ENCODE results near the gene MYO1D.
"Not testable (repeated sequence)": the region's sequence is repeated elsewhere in the genome, so short reads cannot be mapped to it uniquely, and the experiment has no call there.

The MYO1D gene

DNA sequence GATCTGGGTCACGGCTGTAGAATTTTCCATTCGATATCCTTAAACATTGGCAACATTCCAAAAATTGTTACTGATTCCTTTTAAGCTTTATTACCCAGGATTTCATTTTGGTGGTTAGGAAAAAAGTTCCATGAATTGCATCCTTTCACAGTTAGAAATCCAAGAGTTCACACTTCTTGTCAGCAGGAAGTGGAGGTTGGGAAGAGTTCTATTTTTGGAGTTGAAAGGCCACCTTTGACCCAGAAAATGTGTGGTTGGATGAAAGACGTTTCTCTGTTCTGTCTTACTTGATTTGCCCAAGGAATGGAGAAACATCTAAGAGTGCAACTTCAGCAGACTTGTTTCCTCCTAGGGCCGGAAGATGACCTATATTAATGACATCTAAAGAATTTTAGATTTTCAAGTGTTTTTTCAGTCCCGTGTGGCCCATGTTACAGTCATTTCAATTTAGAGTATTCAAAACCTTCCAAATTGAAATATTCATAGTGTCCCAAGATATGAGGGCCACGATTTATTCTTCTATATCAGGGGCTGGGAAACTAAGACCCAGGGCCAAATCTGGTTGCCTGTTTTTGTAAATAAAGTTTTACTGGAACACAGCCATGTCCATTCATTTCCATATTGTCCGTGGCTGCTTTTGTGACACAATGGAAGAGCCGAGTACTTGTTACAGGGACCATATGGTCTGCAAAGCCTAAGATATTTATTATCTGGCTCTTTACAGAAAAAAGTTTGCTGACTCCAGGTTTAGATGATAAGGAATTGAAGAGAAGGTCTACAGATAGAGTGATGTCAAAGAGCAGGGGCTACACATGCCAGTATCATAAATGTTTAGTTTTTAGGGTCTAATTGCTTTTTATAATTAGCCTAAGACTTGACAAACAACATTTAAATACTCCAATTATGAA lies 339.9 kb downstream of the MYO1D start:
- no peak for DNase-seq (ENCODE audit: low read depth, low spot score)

GRCh38 chr17:32533296-32533695 lies 343.6 kb downstream of the MYO1D start:
- no peak for DNase-seq (ENCODE audit: low read depth, low spot score)

DNA sequence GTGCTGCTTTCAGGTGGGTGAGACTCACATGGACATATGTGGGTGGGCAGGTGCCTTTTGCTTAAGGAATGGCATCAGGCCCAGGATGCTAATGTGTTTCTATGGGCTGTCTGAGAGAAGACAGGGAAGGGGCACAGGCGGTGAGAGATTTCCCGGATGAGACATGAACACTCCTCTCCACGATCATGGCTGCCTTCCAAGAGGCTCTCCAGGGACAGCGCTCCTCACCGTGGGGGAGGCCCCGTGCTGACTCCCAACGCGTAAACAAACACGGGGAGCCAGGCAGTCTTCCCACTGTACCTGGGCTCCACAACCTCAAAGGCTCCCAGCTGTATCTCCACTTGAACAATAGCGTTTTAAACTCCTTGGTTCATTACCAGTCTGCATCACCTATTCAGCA lies 347.3 kb downstream of the MYO1D start:
- no peak for DNase-seq (ENCODE audit: low read depth, low spot score)

GRCh38 chr17:32528825-32529224 lies 348.1 kb downstream of the MYO1D start:
- no peak for DNase-seq (ENCODE audit: low read depth, low spot score)

DNA sequence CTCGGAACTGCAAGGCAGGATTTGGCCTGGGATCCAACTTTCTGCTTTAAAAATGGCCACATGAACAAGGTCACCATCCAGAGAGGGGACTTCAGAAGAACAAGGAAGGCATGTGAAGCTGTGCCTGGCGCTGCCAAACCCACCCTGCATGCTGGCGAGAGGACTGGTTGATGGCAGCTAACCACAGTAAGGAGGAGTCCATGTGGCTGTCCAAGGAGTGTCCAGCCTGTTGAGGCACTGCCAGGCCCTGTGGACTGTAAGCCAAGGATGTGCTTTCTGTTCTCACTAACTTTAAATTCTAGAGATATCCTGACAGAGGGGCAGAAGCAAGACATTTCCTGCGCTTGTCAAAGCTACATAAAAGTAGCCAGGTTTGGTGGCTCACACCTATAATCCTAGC lies 349.8 kb downstream of the MYO1D start:
- no peak for DNase-seq (ENCODE audit: low read depth, low spot score)

DNA sequence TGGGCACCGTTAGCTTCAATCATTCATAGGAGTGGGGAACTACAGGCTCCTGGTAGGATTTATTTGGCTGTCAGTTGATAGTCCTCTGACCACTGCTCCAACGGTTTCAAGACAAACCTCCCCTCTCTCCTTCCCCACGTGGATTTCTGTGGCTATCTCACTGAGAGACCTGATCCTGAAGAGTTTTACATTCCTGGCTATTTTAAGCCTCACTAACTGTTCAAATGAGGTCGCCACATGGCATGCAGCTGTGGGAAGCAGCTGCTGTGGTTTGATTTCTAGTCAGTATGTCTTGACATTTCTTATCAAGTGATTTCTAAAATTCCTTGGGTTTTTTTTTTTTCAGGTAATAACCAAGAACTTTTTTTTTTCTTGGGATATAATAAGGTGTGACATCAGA lies 351.8 kb downstream of the MYO1D start:
- DNase-seq (ENCODE audit: low read depth, low spot score), result no peak

GRCh38 chr17:32524553-32524880 lies 352.4 kb downstream of the MYO1D start:
- not testable (repeated sequence) for DNase-seq (ENCODE audit: low read depth, low spot score)

- no peak for DNase-seq (ENCODE audit: low read depth, low spot score)
These were observed 352.9 kb downstream of the MYO1D start for GRCh38 chr17:32523827-32524552.

DNA sequence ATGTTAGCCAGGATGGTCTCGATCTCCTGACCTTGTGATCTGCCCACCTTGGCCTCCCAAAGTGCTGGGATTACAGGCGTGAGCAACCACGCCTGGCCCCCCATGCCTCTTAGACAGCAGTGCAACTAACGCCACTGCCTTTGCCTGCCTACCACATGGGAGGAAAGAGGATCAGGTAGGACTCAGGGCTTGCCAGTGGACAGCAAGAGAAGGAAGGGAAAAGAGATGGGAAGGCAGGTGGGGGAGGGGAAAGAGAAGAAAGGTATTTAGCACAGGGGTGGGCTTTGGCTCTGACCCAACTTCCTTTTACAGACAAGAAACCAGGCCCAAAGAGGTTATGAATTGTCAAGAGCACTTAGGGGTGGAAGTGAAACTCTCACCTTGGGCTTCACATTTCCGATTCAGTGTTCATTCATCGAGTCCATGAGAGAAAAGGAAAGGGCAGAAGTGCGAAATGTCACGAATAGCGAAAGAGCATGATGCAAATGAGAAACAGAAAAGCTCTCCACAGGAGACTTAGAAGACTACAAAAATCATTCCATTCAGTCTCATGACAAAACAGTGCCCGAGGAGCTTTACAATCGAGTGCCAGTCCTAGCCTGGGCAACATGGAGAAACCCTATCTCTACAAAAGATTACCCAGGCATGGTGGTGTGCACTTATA lies 353.8 kb downstream of the MYO1D start:
- DNase-seq (ENCODE audit: low read depth, low spot score), result no peak

DNA sequence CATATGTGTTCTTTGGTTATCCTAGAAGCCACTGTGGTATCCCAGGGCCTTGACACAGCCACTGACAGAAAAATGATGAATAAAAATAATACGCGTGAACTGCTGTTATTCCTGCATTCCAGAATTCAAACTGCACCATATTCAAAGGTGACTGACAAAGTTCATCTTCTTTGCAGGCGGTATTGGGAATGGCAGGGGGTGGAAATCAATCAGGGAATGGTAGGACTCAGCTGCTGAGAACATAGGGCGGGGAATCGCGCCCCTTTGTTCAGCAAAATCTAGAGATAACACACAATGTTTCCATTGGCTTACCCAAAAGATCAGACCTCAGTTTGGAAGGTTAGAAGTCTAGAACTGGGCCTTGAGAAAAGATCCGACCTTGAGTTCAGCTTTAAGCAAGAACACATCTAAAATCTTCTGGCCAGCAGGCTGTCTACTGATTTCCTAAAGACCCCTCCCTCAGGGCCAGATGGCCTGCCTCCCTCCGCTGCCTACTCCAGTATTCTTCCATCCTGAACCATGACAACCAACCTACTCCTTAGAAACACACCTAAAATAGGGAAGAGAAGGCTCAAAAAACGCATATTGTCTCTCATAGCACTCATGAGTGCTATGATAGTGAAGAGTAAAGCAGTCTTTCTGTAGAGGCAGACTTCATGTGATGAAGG lies 356.1 kb downstream of the MYO1D start:
- DNase-seq (ENCODE audit: low read depth, low spot score), result no peak

DNA sequence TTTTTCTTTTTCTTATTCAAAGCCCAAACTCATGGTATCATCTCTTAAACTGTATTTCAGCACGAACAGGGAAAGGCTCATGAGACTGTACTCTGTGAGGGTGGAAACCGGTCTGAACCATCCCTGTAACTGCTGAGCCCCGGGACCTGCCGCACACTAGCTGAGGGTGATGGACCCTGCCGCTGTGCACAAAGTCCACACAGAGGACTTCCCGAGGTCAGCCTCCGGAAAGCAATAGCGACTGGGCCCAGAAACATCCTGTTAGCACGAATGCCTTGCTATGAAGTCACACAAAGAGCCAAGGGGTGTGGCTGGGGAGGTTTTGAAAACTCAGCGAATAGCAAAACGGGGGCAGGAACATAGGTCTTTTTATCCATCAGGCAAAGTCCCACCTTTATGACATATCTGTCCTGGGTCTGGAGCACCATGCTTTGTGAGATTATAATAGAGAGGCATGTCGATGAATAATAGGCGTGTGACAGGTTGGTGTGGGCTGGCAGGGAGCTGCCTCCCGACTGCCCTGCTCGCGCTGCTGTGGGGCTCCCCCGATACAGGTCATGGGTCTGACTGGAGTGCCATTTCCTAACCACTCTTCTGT lies 356.7 kb downstream of the MYO1D start:
- DNase-seq (ENCODE audit: low read depth, low spot score), result no peak

GRCh38 chr17:32519228-32520103 lies 357.5 kb downstream of the MYO1D start:
- DNase-seq (ENCODE audit: low read depth, low spot score), result no peak

DNA sequence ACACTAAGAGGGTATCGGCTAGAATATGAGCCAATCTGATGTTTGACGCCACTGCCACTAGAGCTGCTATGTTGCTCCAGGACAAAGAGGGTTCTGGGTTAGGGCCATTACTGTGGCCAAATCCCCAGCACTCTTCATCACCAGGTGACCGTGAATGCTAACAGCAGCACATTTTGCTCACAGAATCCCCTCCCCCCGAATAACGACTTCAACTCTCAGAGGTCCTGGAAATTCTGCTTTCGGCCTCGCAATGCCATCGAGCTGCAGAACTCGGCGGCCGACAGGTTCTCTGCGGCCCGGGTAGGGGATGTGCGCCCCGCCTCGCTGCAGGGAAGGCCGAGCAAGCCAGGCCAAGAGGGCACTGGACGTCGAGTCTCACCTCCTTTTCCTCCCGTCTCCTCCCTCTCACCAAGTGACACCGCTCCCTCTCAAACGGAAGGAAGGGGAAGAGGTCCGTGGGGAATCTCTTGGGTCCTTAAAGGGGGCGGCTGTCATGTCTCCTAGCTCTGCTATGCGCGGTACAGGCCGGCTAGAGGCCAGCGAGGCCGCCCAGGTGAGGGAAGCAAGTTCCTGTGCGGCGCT lies 358.2 kb downstream of the MYO1D start:
- no peak for DNase-seq (ENCODE audit: low read depth, low spot score)

DNA sequence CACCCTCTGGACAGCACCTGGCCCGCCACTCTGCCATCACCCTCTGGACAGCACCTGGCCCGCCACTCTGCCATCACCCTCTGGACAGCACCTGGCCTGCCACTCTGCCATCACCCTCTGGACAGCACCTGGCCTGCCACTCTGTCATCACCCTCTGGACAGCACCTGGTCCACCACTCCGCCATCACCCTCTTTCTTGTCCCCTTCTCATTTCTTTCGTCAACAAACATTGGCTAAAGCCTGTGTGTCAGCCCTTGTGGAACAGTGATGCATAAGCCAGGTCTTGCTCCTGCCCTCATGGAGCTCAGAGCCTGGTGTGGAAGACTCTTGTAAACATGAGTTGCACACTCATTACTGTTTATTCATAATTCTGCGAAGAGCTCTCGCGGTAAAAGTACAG lies 358.9 kb downstream of the MYO1D start:
- no peak for DNase-seq (ENCODE audit: low read depth, low spot score)

- no peak for DNase-seq (ENCODE audit: low read depth, low spot score)
These were observed 359.8 kb downstream of the MYO1D start for GRCh38 chr17:32516940-32517701.

- no peak for DNase-seq (ENCODE audit: low read depth, low spot score)
These were observed 360.5 kb downstream of the MYO1D start for GRCh38 chr17:32516450-32516849.

- no peak for DNase-seq (ENCODE audit: low read depth, low spot score)
These were observed 361.1 kb downstream of the MYO1D start for GRCh38 chr17:32515677-32516383.

GRCh38 chr17:32514606-32515005 lies 362.3 kb downstream of the MYO1D start:
- no peak for DNase-seq (ENCODE audit: low read depth, low spot score)

DNA sequence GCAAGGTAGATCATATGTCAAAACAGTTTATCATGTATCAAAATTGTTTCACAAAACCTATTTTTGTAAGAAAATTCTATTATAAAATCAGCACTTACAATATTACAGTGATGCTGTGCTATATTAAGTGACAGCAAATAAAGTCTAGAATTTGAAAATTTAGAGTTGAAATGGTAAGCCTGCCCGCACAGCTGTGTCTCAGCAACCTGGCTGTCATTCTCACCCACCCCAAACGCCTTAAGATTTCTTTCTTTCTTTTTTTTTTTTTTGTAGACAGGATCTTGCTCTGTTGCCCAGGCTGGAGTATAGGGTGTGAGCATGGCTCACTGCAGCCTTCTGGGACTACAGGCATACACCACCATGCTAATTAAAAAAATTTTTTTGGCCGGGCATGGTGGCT lies 363.3 kb downstream of the MYO1D start:
- no peak for DNase-seq (ENCODE audit: low read depth, low spot score)
